Renal cortex interstitium (tissue), 11 donors: ENCODE data around the gene SMARCA1. TPM values are rescaled to one million over a fixed set of nuclear protein-coding genes. Genes with fewer than 3 reads are reported as not detected.

Experiments
- DNase-seq, 11 donors: peaks; one replicate each; pipeline ENCODE4 v3.0.0-alpha.2; 2013; ENCODE audit warnings: low read depth in 9 of 11, low spot score in 4 of 11; ENCODE audit errors: extremely low read depth in 1 of 11
- polyA plus RNA-seq, 3 donors: library from polyadenylated mRNA; unstranded; fragments of 120-200 nt; gene quantifications; one replicate each; pipeline ENCODE4 v1.2.1, GENCODE V29; 2013; ENCODE audit not compliant: insufficient read length in 3 of 3

The SMARCA1 gene
- polyA plus RNA-seq, 3 donors: 109 to 130 (median 110) TPM

DNA sequence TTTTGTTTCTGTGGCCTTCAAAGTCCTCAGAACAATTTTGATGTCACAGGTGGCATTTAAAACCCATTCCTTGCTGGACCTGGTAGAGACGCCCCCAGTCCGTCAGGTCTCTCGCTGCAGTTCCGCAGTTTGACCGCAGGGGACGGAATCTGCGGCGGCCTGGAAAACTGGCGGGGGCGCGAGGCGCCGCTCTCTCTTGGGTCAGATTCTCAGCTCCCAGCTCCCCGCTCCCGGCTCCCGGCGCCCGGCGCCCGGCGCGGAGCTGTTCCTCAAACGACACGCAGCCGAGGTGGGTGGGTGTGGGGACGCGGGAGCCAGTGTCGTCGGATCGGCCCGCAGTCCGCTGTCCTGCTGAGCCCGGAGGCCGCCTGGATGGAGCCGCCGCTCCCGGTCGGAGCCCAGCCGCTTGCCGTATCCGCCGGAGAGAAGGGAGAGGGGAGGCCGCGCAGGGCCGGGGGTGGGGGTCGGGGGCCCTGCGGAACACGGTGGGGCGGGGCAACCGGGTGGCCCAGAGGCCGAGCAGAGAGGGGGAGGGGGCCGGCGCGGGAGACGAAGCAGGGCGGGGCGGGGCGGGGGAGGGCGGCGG lies 16.9 kb upstream of the SMARCA1 start, which contains the start of gene OCRL:
Gene OCRL (plus strand): TSS at position 192 of the 586 bp plus-strand sequence. CDS start 181 bp downstream, at position 373.
- peak in 9 of 11 donors; percentile 32 to 62 (median 45) for DNase-seq

DNA sequence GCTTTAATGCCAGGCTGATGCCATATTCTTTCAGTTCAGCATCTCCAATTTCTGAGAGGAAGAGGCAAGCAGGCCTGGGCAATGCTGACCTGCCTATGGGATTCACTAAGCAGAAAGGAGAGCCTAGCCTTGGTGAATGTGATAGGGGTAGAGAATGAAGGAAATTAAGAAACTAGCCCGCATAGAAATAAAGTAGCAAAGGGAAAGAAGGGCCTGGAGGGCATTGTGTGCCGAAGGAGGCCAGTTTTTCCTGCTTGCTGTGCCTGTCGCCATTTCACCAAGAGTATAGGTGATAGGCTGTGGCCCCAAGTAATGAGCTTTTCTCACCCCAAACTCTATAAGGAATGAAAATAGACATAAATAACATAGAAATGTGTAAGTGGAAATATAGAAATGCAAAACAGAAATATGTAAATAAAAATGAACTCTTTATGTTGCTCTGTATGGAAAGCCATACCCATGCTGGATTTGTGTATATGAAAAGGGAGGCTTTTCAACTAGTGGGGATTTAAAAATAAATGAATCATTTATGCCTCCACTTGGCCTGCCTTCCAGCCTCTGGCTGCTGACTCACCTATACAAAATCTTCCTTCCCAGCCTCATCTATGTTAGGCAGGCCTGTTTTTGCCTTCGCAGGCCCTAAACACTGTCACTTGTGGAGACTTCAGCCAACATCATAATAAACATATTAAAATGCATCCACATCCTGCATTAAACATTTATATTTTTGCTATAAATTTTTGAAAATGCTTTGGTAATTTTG lies 11.7 kb upstream of the SMARCA1 start:
- no peak for DNase-seq

DNA sequence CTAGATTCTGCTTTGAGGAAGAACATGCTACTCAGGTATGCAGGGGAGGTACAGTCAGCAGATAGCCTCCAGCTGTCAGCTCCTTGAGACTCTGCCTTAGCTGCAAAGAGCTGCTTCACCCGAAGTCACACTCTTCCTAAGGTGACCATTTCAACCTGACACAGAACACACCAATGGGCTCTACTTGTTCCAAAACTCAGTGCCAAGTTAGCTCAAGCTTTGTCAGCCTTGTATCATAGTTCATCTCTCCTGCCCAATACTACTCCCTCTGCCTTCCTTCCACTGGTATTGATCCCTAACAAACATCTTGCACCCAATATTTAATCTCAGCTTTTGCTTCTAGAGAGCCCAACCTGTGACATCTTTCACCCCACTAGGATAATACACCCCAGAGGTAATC lies 7.8 kb upstream of the SMARCA1 start:
- DNase-seq: no peak

DNA sequence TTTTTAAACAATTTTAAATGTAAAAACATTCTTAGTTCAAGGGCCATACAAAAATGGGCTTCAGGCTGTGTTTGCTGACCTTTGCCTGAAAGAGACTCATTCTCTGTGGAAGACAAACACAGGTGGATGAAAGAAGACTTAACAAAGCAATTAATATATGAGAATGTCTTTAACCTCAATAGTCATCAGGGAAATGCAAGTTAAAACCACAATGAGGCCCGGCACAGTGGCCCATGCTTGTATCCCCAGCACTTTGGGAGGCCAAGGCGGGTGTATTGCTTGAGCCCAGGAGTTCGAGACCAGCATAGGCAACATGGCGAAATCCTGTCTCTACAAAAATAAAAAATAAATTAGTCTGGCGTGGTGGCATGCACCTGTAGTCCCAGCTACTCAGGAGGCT lies 7.1 kb upstream of the SMARCA1 start:
- DNase-seq: no peak

DNA sequence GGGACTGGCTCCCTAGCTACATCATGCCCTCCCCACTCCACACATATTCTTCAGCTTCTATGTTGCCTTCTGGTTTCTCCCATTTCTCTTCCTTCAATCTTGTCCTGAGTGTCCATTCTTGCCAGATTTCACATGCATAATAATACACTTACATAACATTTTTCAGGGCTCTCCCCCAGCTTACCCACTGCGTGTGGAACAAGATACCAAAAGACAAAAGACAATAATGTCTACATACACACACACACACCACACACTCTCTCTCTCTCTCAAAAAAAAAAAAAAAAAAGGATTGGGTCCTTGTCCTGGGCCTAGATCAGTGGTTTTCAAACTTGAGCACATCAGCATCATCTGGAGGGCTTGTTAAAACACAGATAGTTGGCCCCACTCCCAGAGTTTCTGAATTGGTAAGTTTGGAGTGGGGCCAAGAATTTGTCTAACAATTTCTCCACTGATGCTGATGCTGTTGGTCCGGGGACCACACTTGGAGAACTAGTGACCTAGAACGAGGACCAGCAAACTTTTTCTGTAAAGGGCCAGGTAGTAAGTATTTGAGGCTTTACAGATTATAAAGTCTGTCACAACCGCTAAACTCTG lies 6.5 kb upstream of the SMARCA1 start:
- DNase-seq: no peak

DNA sequence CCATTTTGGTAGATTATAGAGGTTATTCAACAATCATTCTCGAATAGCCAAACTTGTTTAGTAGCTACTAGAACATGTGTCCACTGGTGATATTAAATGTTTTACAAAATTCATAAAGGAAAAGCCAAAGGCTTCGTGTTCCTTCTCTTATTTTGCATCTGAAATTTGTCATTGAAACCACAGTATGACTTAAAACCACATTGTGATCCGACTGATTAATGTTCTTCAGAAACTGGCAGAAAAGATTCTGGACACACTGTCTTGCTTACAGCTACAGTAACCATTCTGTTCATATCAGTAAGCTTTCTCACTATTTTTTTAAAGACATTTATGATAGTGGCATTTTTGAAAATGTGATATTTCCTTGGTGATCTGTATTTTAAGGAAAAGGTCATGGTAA lies 2.6 kb upstream of the SMARCA1 start:
- DNase-seq: no peak

DNA sequence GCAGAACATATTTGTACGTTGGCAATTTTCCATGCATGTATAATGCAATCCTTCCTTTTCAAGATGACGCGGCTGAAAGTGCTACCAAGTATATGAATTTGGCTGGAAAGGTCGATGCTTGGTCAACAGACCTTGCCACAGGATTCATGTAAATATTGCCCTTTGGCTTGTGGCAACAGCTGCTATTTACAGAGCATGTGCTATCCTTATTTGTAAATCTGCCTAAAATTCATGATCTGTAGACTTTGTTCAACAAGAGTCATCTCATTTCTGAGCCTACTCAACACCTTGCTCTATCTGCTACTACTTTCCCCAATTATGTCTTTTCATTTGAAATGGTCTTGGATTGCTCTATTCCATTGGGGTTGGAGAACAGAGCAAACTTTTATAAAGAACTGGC lies 1.9 kb upstream of the SMARCA1 start:
- no peak for DNase-seq

DNA sequence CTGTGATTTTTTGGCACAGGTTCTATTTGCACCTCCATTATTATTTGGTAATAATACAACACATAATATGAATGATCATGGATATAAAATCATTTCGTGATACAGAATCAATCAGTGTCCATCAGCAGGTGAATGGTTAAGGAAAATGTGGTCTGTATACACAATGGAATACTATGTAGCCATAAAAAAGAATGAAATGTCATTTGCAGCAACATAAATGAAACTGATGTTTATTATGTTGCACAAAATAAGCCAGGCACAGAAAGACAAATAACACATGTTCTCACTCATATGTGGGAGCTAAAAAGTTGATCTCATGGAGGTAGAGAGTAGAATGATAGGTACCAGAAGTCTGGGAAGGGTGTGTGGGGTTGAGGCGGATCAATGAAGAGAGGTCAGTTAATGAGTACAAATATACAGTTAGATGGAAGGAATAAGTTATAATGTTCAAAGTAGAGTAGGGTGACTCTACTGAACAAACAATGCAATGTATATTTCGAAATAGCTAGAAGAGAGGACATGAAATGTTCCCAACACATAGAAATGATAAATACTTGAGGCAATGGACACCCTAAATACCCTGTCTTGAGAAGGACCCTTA lies 1.1 kb upstream of the SMARCA1 start:
- no peak for DNase-seq

DNA sequence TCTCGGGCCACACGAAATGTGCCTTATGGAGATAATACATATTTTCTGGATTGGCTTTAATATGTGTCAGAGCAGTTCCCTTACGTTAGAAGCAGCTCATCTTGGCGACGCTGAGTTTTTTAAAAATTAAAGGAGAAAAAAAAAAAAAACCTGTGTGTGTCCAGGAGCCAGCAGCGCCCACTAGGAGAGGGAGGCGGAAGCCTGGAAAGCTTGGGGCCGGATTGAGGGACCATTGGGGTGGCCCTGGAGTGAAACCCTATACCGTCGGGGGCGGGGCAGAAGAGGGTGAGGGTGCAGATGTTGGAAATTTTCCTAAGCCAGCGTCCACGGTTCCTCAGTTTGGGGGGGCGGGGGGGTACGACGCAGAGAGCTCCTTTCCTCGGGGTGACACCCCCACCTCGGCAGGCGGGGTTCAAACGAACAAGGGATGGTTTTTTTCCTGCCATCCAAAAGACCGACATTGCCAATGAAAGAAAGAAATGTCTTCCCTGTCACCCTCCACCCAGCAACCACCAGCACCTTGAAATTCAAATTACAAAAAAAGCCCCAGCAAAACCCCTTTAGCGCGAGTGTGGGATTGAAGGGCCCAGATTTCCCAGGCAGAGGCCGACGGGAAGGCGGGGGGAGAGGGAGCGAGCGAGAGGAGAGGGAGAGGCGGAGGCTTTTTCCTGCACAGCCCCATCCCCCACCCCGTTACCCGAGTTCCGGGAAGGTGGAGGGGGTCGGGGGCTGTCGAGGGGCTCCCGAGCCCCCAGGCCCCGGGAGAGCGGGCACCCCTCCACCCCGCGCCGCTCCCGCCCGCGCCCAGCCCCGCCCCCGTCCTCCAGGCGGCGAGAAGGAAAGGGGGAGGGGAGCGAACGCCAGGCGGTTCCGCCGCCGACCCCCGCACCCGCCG lies 859 bp downstream of the SMARCA1 start:
- peak in 8 of 11 donors; percentile 28 to 74 (median 52) for DNase-seq

DNA sequence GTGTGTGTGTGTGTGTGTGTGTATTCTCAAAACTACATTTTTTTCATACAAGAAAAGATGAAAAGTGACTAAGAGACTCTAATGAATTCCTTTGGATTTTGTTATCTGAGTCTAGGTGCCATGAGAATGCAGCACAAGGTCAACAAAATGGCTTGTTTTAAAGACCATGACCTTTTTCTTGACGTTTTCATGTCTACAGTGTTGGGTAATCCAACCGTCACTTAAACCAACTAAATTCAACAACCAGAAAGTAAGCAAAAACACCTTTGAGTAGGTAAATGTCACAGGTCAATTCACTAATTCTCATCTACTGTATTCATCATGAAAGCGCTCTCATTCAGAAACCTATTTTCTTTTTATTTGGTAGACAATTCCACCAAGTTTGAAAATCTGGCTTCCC lies 3.1 kb downstream of the SMARCA1 start:
- no peak for DNase-seq

DNA sequence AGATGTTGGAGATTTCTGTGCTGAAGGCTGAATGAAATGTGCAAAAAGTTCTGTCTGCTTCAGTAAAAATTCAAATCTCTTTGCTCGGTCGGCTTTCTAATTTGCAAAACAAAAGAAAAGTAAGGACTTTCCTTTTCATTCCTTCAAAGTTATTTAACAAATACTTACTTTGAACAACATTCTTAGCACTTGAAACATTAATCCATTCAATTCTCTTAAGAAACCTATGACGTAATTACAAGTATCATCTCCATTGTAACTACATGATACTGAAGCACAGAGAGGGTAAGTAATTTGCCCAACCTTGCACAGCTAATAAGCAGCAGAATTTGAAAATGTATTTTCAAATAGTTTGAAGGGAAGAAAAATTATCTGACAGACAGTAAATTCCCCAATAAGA lies 6.9 kb downstream of the SMARCA1 start:
- DNase-seq: no peak

DNA sequence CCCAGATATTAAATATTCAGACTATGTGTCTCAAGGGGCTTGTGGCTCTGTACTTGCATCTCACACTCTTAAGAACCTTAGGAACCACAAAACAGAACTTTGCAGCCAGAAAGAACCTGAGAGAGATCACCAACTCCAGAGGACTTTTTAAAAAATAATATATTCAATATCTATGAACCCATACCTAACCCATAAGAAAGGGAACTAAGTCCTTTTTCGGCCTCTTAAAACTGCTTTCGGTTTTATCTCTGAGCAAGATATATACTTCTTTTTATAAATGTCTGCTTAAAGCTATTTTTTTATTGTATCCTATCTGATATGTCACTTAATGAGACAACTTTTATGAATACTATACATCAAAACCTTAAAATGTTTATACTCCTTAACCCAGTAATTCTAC lies 10.9 kb downstream of the SMARCA1 start:
- DNase-seq: no peak

DNA sequence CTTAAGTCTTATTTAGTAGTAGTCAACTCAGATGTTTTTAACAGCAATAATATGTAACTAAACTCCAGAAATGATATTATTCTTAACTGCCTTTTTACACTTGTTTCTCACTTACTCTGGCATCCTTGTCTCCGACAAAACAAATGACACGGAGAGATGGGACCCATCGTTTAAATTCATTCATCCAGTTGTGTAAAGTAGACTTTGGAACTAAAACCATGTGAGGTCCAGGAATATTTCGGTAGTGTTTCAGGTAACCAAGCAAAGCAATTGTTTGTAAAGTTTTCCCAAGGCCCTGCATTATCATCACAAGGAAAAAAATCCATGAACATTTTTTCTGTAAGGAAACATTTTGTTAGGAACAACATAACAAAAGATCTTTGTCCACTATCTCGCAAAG lies 11.6 kb downstream of the SMARCA1 start:
- DNase-seq: no peak

DNA sequence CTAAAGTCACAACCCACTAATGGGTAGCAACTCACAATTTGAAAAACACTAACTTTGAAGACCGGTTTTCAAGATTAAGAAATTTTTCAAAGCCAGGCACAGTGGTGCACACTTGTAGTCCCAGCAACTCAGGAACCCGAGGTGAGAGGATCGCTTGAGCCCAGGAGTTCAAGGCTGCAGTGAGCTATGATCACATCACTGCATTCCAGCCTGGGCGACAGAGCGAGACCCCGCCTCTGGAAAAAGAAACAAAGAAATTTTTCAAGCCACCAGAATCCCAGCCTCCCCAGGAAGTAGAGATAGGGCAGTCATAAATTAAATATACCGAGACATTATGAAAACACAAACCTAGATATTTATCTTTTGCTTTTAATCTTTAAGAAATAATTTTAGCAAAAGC lies 13.0 kb downstream of the SMARCA1 start:
- DNase-seq: peak in 1 of 11 donors; percentile 5

DNA sequence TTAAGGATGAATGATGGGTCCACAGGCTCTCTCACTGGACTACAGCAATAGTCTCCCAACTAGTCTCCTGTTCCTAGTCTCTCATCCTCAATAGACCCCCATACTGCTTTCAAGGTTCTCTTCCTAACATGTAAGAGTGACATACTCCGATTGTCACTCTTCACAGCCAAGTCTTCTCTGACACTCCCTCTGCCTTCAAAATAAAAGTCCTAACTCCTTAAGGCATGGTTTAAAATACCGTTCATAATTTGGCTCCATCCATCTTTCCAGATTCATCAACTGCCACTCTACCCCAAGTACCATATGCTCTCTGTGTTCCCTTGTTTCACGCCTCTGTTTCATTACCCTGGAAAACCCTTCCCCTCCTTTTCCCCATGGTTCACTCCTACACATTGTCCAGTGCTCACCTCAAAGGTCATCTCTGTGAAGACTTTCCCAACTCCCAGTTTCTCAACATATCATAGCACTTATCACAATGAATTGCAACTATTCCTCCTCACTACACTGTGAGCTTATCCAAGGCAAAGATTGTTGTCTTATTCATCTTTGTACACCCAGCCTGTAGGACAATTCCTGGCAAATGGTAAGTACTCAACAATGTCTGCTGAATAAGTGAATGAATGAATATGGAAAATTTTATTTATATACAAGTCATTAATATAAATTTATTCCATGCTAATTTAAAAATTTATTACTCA lies 26.0 kb downstream of the SMARCA1 start:
- DNase-seq: no peak

DNA sequence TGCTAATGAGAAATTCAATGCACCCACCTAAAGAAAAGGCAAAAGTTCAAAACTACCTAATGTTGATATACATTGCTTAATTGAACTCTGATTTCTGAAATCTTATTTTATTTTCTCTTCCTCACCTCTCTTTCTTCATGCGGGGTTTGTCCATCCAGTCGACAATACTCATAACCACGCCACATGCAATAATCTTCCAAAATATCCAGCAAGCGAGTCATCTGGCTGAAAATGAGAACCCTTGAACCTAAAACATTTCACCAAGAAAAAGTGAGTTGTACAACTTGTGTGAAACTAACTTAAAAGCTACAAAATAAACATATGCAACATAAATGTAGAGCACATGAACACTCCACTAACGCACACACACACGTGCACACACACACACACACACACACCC lies 26.7 kb downstream of the SMARCA1 start:
- no peak for DNase-seq

DNA sequence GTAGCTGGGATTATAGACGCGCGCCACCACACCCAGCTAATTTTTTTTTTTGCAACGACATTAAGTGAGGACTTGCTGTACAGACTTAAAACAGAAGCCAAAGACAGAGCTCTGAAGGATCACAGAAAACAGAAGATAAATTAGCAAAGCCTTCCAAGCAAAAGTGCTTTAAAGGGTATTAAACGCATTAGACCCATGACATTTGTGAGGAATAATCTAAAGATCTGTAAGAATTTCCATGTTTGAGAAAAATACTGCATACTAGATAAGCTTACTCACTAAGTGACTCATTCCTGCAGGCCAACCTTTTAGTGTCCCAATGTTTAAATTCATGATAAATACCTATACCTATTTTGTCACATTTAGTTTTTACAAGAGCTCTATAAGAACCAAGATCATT lies 27.4 kb downstream of the SMARCA1 start:
- DNase-seq: no peak

DNA sequence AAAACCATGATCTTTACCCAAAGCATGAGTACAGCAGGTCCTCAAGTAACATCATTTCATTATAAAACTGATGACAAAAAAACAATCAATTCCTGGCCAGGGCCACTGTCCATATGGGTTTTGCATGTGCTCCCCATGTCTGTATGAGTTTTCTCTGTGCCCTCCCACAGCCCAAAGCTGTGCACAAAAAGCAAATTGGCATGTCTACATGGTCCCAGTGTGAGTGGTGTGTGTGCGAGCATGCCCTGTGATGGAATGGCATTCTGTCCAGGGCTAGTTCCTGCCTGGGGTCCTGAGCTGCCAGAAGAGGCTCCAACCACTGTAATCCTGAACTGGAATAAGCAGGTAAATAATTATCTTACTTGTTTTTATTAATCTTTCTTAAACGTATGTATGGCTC lies 28.4 kb downstream of the SMARCA1 start:
- DNase-seq: no peak

DNA sequence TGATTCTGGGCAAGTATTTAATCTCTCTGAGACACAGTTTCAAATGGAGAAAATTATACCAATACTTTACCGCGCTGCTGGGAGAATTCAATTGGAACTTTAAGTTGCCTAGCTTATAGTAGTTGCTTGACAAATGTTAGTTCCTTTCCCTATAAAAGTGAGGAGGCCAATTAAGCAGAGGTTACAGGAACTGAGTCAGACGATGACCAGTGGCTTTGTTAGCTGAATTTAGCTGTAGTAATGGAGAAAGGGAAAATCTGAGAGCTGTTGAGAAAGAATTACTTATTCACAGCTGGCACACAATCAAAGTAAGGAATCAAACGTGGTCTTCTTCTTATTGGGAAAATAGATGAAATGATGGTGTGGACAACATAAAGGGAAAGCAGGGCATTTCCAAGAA lies 29.6 kb downstream of the SMARCA1 start:
- no peak for DNase-seq
